ENCODE data around the gene OPHN1.
"Not testable (repeated sequence)": the region's sequence is repeated elsewhere in the genome, so short reads cannot be mapped to it uniquely, and the experiment has no call there.

Gene OPHN1

DNA sequence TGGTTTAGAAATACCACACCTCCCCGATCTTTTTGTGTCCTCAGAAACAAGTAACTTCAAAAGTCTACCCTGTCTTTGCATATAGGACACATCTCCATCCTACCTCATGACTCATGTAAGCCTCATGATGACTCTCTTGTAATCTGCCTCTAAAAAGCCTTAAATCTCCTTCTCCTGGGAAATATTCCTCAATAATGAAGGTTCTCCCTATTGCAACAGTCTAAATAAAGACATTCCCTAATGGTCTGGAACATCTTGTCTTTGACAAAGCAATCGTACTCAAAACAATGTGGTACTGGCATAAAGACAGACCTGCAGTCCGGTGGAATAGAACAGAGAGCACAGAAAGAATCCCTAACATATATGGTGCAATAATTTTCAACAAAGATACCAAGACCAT, 257.7 kb downstream of the OPHN1 start:
- DNase-seq (ENCODE audit: low read depth in 2 of 2) = no peak

DNA sequence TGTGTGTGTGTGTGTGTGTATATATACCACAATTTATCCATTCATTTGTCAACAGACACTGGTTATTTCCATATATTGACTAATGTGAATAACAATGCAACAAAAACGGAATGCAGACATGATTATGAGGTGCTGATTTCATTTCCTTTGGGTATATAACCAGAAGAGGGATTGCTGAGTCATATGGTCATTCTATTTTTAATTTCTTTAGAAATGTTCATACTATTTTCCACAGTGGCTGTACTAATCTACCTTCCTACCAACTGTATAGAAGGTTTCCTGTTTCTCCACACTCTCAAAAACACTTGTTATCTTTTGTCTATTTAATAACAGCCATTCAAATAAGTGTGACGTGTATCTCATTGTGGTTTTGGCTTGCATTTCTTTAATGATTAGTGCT, 269.9 kb downstream of the OPHN1 start:
- no peak for DNase-seq (ENCODE audit: low read depth in 2 of 2)

DNA sequence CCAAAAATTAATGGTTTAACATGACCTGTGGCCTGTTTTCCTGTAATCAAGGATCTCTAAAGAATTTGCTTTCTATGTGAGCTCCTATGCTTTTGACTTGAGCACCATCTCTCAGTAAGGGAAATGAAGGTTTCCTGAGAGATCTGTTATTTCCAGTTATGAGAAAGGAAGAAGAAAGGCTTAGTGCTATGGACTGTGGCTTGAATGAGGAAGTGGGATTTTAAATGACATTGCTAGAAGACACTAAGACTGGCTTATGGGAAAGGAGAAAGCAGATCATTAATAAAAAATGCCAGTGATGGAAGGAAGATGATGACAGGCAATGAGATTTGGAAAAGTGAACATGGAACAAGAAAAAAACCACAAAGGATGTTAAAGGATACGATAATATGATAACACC, 285.4 kb downstream of the OPHN1 start:
- DNase-seq (ENCODE audit: low read depth in 2 of 2) = no peak

DNA sequence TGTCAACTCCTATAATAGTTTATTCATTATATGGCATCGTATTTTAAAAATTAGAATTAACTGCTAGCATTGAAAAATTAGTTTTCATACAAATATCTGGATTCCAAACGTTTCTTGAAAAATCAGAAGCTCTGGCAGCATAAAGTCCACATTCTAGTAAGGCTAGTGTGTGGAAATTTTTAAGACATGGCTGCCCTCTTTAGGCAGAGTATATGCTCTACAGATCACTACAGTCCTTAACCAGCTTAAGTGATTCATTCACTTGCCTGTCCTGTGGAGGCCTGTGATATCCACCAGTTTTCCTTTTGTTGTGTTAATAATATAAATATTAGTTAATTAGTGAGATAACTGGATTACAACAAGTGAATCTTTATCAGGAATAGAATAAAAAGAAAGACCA, 287.2 kb downstream of the OPHN1 start:
- no peak for DNase-seq (ENCODE audit: low read depth in 2 of 2)

DNA sequence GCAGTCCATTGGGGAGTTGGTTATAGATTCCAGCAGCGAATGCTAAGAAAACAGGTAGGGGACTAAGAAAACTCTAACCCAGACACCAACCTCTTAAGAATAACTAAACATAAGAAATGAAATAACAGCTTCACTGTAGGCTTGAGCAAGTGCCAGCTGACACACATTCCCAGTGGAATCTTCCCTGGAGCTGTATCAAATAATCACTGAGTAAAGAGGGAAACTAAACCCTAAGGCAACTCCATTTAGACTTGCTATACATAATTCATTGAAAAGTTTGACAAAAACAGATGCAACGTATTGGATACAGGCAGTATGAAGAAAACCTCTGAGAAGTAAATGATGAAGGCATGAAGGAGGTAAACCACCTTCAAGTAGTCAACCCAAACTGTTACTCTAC, 293.5 kb downstream of the OPHN1 start:
- no peak for DNase-seq (ENCODE audit: low read depth in 2 of 2)

DNA sequence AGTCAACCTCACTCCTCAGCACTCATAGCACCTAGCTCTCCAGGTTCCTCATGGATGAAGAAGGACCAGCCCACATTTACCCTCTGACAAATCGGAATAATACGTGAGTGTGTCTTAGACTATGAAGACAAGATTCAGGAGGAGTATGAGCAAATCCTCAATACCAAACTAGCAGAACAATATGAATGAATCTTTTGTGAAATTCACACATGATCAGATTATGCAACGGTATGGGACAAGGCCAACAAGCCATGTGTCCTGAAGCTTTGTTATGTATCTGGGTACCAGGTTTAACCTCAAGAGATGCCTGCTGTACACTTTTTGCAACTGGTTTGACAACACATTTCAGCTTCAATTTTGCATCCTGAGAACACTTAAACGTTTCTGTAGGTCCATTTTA, 300.1 kb downstream of the OPHN1 start:
- DNase-seq (ENCODE audit: low read depth in 2 of 2) = no peak

DNA sequence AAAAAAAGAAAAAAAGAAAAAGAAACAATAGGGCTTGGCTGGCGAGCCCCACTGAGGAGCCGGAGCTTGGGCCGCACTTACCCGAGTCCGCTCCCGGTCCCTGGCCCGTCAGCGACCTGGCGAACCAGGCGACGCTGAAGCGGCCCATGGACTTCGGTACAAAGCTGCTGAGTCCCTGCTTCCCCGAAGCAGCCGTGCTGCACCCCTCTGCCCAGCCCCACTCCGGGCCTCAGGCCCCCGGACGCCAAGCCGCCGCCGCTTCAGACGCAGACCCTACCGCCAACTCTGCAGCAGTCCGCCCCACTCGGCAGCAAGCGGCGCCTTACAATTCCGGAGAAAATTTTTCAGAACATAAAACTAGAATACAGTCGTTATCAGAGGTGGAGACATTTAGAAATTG, 300.5 kb downstream of the OPHN1 start:
- DNase-seq (ENCODE audit: low read depth in 2 of 2) = no peak

DNA sequence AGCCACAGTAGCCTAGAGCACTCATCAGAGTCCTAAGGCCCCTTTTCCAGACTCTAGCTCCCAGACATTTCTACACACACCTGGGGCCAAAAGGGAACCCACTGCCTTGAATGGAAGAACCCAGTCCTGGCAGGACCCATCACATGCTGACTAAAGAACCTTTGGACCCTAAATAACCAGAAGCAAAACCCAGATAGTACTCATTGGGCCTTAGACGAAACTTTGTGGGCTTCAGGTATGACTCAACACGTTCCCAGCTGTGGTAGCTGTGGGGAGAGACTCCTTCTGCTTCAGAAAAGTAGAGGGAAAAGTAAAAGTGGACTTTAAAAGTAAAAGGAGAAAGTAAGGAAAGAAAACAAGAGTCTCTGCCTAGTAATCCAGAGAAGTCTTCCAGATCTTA, 311.5 kb downstream of the OPHN1 start:
- no peak for DNase-seq (ENCODE audit: low read depth in 2 of 2)

DNA sequence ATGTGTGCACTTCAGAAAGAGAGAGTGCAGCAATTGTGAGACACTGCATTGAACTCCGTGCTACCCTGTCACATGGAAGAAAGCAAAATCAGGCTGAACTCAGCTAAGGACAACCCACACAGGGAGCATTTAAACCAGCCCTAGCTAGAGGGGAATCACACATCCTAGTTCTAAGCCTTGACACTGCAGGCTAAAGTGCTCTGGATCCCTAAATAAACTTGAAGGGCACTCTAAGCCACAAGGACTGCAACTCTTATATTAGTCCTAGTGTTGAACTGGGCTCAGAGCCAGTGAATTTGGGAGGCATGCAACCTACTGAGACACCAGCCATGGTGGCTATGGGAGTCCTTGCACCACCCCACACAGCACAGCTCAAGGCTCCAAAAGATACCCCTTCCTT, 311.9 kb downstream of the OPHN1 start:
- DNase-seq (ENCODE audit: low read depth in 2 of 2) = no peak

DNA sequence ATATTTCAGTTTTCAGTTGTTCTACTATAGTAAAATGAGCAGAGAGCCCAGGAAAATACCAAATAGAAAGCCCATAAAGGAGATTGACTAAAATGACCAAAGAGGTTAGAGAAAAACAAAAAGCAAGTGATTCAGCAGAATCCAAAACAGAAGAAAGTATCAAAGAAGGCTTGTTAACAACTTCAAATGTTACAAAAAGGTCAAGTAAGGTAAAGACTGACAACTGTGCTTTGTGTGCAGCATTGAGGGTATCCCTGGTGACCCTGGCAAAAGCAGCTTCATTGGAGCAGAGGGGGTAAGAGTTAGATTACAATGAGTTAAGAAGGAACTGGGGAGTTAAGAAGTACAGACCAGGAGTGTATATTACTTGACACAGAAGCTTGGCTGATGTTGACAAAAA, 317.9 kb downstream of the OPHN1 start:
- no peak for DNase-seq (ENCODE audit: low read depth in 2 of 2)

DNA sequence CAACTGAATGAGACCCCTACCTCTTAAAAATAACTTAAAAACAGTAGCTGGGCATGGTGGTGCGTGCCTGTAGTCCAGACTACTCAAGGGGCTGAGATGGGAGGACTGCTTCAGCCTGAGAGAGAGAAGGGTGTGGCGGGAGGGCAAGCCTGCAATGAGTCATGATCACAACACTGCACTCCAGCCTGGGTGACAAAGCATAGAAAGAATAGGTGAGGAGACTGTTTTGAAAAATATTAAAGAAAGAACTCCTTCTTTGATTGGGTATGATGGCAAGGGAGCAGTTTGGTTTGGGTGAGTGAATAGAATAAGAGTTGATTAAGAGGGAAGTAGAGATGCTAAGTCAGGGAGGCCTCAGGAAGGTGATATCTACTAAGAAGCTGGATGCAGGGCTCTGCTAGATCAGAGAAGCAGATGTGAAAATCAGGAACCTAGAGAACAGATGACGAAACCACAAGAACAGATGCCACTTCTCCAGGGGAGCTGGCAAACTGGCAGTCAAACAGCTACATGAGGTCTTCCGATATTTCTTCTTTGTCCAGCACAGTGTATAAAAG, 318.6 kb downstream of the OPHN1 start:
- no peak for DNase-seq (ENCODE audit: low read depth in 2 of 2)

DNA sequence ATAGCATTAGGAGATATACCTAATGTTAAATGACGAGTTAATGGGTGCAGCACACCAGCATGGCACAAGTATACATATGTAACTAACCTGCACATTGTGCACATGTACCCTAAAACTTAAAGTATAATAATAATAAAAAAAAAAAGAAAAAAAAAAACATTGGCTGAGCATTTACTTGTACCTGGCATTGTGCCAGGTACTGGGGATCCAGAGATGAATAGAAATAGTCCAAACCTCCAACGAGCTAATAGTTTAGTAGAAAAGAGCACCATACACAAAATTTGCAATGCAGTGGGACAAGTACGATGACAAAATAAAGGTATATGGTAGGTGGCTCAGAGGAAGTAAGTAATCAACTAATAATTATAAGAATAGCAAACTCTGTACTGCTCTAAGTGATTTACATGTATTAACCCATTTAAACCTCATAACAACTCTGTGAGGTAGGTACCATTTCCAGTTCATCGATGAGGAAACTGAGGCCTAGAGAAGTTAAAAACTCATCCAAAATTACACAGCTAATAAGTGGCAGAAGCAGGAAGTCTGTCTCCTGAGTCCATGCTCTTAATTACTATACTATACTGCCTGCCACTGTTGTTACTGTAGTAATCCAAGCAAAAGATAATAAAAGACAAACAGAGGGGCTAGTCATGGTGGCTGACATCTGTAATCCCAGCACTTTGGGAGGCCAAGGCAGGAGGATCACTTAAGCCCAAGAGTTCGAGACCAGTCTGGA, 319.3 kb downstream of the OPHN1 start:
- no peak for DNase-seq (ENCODE audit: low read depth in 2 of 2)

DNA sequence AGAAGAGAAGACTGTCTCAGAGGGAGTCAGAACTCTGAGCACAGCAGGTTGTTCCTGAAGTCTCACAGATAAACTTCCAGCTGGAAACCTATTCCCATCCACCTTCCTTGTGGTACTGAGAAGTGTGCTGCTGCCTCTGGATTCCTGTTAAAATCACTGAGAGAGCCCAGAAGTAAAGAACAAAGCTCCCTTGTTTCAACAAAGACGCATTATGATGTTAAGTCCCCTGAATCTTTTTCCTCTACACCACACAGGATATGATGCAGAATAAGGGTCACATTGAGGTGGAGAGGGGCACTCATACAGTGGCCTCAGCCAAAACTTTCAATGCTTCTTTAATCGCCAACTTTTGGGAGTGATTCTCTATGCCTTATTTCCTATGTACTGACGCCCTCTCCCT, 321.0 kb downstream of the OPHN1 start:
- DNase-seq (ENCODE audit: low read depth in 2 of 2) = no peak

DNA sequence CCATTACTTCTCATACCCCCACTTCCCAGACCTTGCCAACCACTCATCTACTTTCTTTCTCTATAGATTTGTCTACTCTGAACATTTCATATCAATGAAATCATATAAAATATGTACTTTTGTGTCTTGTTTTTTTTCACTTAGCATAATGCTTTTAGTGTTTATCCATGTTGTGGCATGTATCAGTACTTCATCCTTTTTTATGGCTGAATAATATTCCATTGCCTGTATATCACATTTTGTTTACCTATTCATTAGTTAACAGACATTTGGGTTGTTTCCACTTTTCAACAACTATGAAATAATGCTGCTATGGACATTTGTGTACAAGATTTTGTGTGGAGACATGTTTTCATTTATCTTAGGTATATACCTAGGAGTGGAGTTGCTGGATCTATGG, 324.1 kb downstream of the OPHN1 start:
- no peak for DNase-seq (ENCODE audit: low read depth in 2 of 2)

DNA sequence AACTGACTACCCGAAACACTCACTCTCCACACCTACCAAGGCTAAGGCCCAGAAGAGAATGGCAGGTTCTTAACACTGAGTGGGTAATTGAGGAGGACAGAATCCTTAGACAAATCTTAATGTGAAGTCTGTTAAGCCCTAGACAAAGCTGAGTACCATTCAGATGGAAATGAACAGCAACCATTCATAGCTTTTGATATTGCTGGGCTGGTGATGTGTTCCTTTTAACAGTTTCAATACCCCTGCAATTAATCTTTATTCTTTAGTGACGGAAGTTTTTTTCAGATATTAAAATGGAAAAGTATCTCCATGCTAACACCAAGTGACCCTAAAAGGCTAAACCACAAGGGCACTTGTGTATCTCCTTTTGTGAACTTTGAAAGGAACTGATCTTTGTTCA, 334.9 kb downstream of the OPHN1 start:
- no peak for DNase-seq (ENCODE audit: low read depth in 2 of 2)

DNA sequence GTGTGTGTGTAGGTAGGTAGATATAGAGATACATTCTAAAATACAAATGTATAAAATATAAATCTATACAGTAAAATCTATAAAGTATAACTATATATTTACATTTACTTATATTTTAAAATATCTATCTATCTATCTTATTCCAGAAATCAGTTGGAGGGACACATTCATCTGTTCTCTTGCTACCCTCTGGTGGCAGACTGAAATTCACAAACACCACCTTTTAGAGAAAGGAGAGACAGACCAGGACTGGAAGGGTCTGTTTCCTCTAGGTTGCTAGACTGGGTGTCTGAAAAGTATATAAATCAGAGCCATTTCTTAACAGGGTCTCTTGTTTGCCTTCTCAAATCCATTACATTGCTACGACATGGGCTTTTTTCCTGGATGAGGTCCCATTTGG, 343.0 kb downstream of the OPHN1 start:
- no peak for DNase-seq (ENCODE audit: low read depth in 2 of 2)

DNA sequence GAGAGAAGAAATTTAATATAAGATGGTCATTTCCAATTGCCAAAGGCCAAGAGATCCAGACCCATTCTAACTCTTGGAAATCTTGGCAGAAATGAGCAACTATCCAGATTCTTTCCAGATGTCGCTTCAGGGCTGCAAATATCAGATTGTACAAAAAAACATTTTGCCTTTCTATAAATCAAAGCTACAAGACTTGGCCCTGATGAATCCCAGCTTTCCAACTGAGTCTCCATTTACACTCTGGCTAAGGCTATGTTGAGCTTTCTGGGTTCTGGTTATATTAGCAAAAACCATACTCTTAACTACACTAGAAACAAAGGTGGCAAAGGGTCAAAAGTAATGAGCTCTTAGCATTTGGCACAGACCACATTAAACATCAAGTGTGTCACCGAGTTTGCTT, 345.8 kb downstream of the OPHN1 start:
- DNase-seq (ENCODE audit: low read depth in 2 of 2) = no peak

DNA sequence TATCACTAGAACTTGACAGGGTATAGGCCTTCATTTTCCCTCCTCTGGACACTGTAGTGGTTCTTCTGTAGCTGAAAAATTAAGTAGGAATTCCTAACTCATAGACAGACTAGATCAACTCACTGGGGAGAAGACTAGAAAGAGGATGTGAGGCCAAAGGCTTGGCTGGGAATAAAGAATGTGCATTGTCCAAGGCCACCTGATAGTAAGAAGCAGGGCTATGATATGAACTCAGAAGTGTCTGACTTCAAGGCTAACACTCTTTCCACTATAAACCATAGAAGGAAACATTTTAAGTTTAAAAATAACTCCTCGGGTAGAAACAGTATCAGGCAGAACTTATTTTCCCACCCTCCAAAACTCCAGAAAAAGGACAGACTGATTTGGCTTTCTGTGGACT, 346.6 kb downstream of the OPHN1 start:
- no peak for DNase-seq (ENCODE audit: low read depth in 2 of 2)

DNA sequence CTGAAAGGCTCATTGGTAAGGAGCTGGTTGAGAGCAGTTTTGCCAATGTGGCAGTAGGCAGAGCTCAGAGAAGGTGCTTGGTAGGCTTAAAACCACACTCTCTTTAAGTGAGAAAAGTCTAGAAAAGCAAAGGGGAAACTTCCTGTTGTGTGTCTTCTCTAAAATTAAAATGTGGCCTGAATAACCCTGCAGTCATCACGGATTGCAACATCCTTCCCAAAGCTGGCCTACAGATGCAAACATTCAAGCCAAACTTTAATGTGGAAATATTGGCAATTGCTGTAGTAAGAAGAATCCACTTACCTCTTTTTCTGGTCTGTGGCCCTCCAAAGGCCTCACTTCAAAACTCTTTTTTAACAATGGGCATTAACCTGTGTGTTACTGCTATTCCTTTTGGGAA, 348.5 kb downstream of the OPHN1 start:
- no peak for DNase-seq (ENCODE audit: low read depth in 2 of 2)

DNA sequence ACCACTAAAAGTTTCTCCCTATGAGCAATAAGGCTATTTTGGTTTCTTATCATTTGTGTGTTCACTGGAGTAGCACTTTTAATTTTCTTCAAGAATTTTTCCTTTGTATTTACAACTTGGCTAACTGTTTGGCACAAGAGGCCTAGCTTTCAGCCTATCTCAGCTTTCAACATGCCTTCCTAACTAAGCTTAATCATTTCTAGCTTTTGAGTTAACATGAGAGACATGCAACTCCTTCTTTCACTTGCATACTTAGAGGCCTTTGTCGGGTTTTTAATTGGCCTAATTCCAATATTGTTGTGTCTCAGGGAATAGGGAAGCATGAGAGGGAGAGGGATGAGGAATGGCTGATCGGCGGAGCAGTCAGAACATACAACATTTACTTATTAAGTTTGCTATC, 349.8 kb downstream of the OPHN1 start:
- no peak for DNase-seq (ENCODE audit: low read depth in 2 of 2)

DNA sequence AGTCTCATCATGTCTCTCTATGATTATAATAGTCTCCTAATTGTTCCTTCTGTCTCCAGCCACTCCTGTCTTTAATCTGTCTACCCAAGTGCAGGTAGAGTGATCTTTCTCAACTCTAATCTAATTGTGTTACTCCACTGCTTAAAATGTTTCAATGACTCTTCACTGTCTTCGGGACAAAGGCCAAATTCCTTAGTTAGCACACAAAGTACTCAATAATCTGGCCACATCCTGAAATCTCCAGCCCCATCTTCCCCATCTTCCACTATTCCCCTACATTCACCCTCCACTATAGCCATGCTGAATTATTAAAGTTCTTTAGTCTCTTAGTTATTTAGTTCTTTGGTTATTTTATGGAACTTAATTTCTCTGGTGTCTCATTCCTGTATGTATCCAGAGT, 353.3 kb downstream of the OPHN1 start:
- no peak for DNase-seq (ENCODE audit: low read depth in 2 of 2)

DNA sequence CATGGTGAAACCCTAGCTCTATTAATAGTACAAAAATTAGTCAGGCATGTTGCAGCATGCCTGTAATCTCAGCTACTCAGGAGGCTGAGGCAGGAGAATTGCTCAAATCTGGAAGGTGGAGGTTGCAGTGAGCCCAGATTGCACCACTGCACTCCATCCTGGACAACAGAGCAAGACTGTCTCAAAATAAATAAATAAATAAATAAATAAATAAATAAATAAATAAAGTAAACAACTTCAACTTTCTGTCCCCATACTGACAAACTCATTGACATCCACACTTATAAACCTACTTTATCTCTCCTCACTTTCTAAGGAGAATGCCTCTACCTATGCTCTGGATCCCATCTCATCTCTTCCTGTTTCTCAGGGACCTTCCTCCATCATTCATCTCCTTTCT, 354.5 kb downstream of the OPHN1 start:
- not testable (repeated sequence) for DNase-seq (ENCODE audit: low read depth in 2 of 2)

DNA sequence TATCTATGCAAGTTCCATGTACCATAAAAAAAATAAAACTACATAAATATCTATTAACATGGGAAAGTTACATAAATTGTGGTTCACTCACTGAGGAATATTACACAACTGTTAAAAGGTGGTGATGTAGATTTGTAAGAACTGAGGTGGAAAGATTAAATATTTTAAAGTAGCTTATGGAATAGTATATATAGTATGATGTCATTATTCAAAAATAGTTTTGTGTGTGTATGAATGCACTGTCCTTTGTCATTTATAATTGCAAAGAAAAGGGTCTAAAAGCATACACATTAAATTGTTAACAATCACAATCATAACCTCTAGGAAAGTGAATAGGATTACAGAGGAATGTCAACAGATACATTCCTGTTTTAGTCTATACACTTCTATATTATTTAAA, 355.9 kb downstream of the OPHN1 start:
- no peak for DNase-seq (ENCODE audit: low read depth in 2 of 2)

DNA sequence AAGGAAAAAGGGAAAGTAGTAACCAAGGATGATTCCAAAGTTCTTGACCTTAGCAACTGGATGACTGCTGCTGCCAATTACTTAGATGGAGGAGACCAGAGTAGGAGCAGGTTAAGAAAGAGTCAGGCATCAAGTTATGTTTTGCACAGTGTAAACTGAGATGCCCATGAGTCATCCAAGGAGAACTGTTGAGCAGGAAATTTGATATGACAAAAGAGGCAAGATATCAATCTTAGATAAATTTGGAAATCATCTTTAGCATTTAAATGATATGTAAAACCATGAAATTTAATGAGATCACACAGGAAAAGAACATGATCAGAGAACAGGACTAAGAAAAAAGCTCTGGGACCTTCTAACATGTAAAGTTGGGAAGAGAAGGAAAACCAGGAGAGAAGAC, 361.3 kb downstream of the OPHN1 start:
- DNase-seq (ENCODE audit: low read depth in 2 of 2) = no peak

All from stimulated activated CD4-positive, alpha-beta T cell treated with anti-CD3 and anti-CD28 coated beads, Interleukin-12 subunit alpha, Interleukin-12 subunit beta, amount 100 ng/mL, for 24 hours (primary cell).